Measurements from ENCODE around the gene ANKLE1. TPM values are rescaled to one million over a fixed set of nuclear protein-coding genes. Genes with fewer than 3 reads are reported as not detected.

Gene ANKLE1
- polyA plus RNA-seq, 2 of the 4 experiments (the other 2 are of a cell fraction) = 0.56 to 0.74 TPM

GRCh38 chr19:17335575-17335974 is 53.9 kb downstream of the ANKLE1 start:
- Histone ChIP-seq H3K4me3 (no peak overlapping the region; the same call in 2 of the 3 replicates), H3K4me2 (peak overlapping the region; percentile 84), H3K27ac (peak overlapping the region in 1 of 2 experiments; percentile 98; a peak in 3 of 6 replicates), H3K4me1 (peaks cover 25% of the 10 kb centered on the region), H3K9me3 (no peaks in the 10 kb centered on the region)
- POLR2A ChIA-PET = interaction anchor here (0.6 kb wide), 1 partner anchor 68 kb away, joined by 5 read pairs; no protein-coding TSS in a partner anchor
- WGBS (ENCODE audit: missing lambda C conversion rate) = 56% methylated on average over 10 of the region's 10 CpGs
- TF ChIP-seq CBX8 (IDR thresholded peaks at IDR 0.05) = no peak
- TF ChIP-seq MAFK (IDR thresholded peaks at IDR 0.05; ENCODE audit: partially characterized antibody) = no peak
- FAIRE-seq = no peak
- CTCF ChIA-PET = interaction anchor here (0.7 to 1.3 kb wide), 2 partner anchors 8 to 43 kb away, joined by 3 read pairs; no protein-coding TSS in a partner anchor
- no peak for ATAC-seq
- no peak for DNase-seq (ENCODE audit: low read depth in 1 of 2, low spot score in 1 of 2)

Other genes with a start within 250 kb of the ANKLE1 start
- gene HAUS8, start 206.4 kb upstream of the ANKLE1 start, polyA plus RNA-seq (2011; rRNA removed) = 13.9 and 15.1 TPM in 2 replicates
- 15.9 to 16.6 TPM (median 16.2 TPM) in 3 replicates for gene HAUS8, start 206.4 kb upstream of the ANKLE1 start, polyA plus RNA-seq (2017; fragmentation: RNase III; extraction: RNeasy Plus Mini Kit Qiagen cat#74134 plus additional on column Dnase treatment)
- 13.0 and 18.9 TPM in 2 replicates for gene MYO9B, start 206.1 kb upstream of the ANKLE1 start, polyA plus RNA-seq (2011; rRNA removed)
- 23.9 to 28.1 TPM (median 27.7 TPM) in 3 replicates for gene MYO9B, start 206.1 kb upstream of the ANKLE1 start, polyA plus RNA-seq (2017; fragmentation: RNase III; extraction: RNeasy Plus Mini Kit Qiagen cat#74134 plus additional on column Dnase treatment)
- gene USE1, start 66.5 kb upstream of the ANKLE1 start, polyA plus RNA-seq (2011; rRNA removed) = 10.1 and 10.2 TPM in 2 replicates
- 15.5 to 18.4 TPM (median 16.5 TPM) in 3 replicates for gene USE1, start 66.5 kb upstream of the ANKLE1 start, polyA plus RNA-seq (2017; fragmentation: RNase III; extraction: RNeasy Plus Mini Kit Qiagen cat#74134 plus additional on column Dnase treatment)
- gene OCEL1, start 55.7 kb upstream of the ANKLE1 start, polyA plus RNA-seq (2011; rRNA removed) = 5.5 and 8.5 TPM in 2 replicates
- gene OCEL1, start 55.7 kb upstream of the ANKLE1 start, polyA plus RNA-seq (2017; fragmentation: RNase III; extraction: RNeasy Plus Mini Kit Qiagen cat#74134 plus additional on column Dnase treatment) = 6.0 to 10.7 TPM (median 9.2 TPM) in 3 replicates
- gene NR2F6, start 36.0 kb upstream of the ANKLE1 start, polyA plus RNA-seq (2011; rRNA removed) = 30.4 and 31.9 TPM in 2 replicates
- gene NR2F6, start 36.0 kb upstream of the ANKLE1 start, polyA plus RNA-seq (2017; fragmentation: RNase III; extraction: RNeasy Plus Mini Kit Qiagen cat#74134 plus additional on column Dnase treatment) = 37.7 to 42.4 TPM (median 42.1 TPM) in 3 replicates
- gene USHBP1, start 17.2 kb upstream of the ANKLE1 start, polyA plus RNA-seq (2011; rRNA removed) = 0.03 and 0.04 TPM in 2 replicates
- not detected in 3 replicates for gene USHBP1, start 17.2 kb upstream of the ANKLE1 start, polyA plus RNA-seq (2017; fragmentation: RNase III; extraction: RNeasy Plus Mini Kit Qiagen cat#74134 plus additional on column Dnase treatment)
- 52.1 and 56.0 TPM in 2 replicates for gene BABAM1, start 14.5 kb upstream of the ANKLE1 start, polyA plus RNA-seq (2011; rRNA removed)
- 64.0 to 67.6 TPM (median 65.7 TPM) in 3 replicates for gene BABAM1, start 14.5 kb upstream of the ANKLE1 start, polyA plus RNA-seq (2017; fragmentation: RNase III; extraction: RNeasy Plus Mini Kit Qiagen cat#74134 plus additional on column Dnase treatment)
- 2.3 TPM in 2 replicates for gene ABHD8, start 21.5 kb downstream of the ANKLE1 start, polyA plus RNA-seq (2011; rRNA removed)
- 3.1 to 4.4 TPM (median 4.2 TPM) in 3 replicates for gene ABHD8, start 21.5 kb downstream of the ANKLE1 start, polyA plus RNA-seq (2017; fragmentation: RNase III; extraction: RNeasy Plus Mini Kit Qiagen cat#74134 plus additional on column Dnase treatment)
- gene MRPL34, start 24.0 kb downstream of the ANKLE1 start, polyA plus RNA-seq (2011; rRNA removed) = 28.1 and 30.5 TPM in 2 replicates
- gene MRPL34, start 24.0 kb downstream of the ANKLE1 start, polyA plus RNA-seq (2017; fragmentation: RNase III; extraction: RNeasy Plus Mini Kit Qiagen cat#74134 plus additional on column Dnase treatment) = 50.6 to 56.1 TPM (median 54.9 TPM) in 3 replicates
- gene DDA1, start 27.7 kb downstream of the ANKLE1 start, polyA plus RNA-seq (2011; rRNA removed) = 27.5 and 35.5 TPM in 2 replicates
- gene DDA1, start 27.7 kb downstream of the ANKLE1 start, polyA plus RNA-seq (2017; fragmentation: RNase III; extraction: RNeasy Plus Mini Kit Qiagen cat#74134 plus additional on column Dnase treatment) = 53.5 to 62.1 TPM (median 58.5 TPM) in 3 replicates
- gene ANO8, start 53.0 kb downstream of the ANKLE1 start, polyA plus RNA-seq (2011; rRNA removed) = 2.2 and 2.4 TPM in 2 replicates
- gene ANO8, start 53.0 kb downstream of the ANKLE1 start, polyA plus RNA-seq (2017; fragmentation: RNase III; extraction: RNeasy Plus Mini Kit Qiagen cat#74134 plus additional on column Dnase treatment) = 3.9 to 5.5 TPM (median 5.1 TPM) in 3 replicates
- 9.5 and 10.6 TPM in 2 replicates for gene GTPBP3, start 55.7 kb downstream of the ANKLE1 start, polyA plus RNA-seq (2011; rRNA removed)
- 17.9 to 21.7 TPM (median 19.3 TPM) in 3 replicates for gene GTPBP3, start 55.7 kb downstream of the ANKLE1 start, polyA plus RNA-seq (2017; fragmentation: RNase III; extraction: RNeasy Plus Mini Kit Qiagen cat#74134 plus additional on column Dnase treatment)
- gene PLVAP, start 95.4 kb downstream of the ANKLE1 start, polyA plus RNA-seq (2011; rRNA removed) = not detected in 2 replicates
- gene PLVAP, start 95.4 kb downstream of the ANKLE1 start, polyA plus RNA-seq (2017; fragmentation: RNase III; extraction: RNeasy Plus Mini Kit Qiagen cat#74134 plus additional on column Dnase treatment) = not detected in 3 replicates
- not detected in 2 replicates for gene CCDC194, start 112.3 kb downstream of the ANKLE1 start, polyA plus RNA-seq (2011; rRNA removed)
- gene CCDC194, start 112.3 kb downstream of the ANKLE1 start, polyA plus RNA-seq (2017; fragmentation: RNase III; extraction: RNeasy Plus Mini Kit Qiagen cat#74134 plus additional on column Dnase treatment) = not detected in 3 replicates
- gene BST2, start 123.7 kb downstream of the ANKLE1 start, polyA plus RNA-seq (2011; rRNA removed) = 0.24 and 0.26 TPM in 2 replicates
- gene BST2, start 123.7 kb downstream of the ANKLE1 start, polyA plus RNA-seq (2017; fragmentation: RNase III; extraction: RNeasy Plus Mini Kit Qiagen cat#74134 plus additional on column Dnase treatment) = 0.12 to 0.18 TPM in 2 of 3 replicates, not detected in the other
- 18.3 and 19.1 TPM in 2 replicates for gene MVB12A, start 138.1 kb downstream of the ANKLE1 start, polyA plus RNA-seq (2011; rRNA removed)
- gene MVB12A, start 138.1 kb downstream of the ANKLE1 start, polyA plus RNA-seq (2017; fragmentation: RNase III; extraction: RNeasy Plus Mini Kit Qiagen cat#74134 plus additional on column Dnase treatment) = 26.8 to 30.2 TPM (median 27.7 TPM) in 3 replicates
- gene TMEM221, start 166.8 kb downstream of the ANKLE1 start, polyA plus RNA-seq (2011; rRNA removed) = 0.61 and 0.78 TPM in 2 replicates
- 0.52 to 0.90 TPM (median 0.62 TPM) in 3 replicates for gene TMEM221, start 166.8 kb downstream of the ANKLE1 start, polyA plus RNA-seq (2017; fragmentation: RNase III; extraction: RNeasy Plus Mini Kit Qiagen cat#74134 plus additional on column Dnase treatment)
- gene NXNL1, start 179.0 kb downstream of the ANKLE1 start, polyA plus RNA-seq (2011; rRNA removed) = not detected in 2 replicates
- not detected in 3 replicates for gene NXNL1, start 179.0 kb downstream of the ANKLE1 start, polyA plus RNA-seq (2017; fragmentation: RNase III; extraction: RNeasy Plus Mini Kit Qiagen cat#74134 plus additional on column Dnase treatment)
- 1.8 and 2.7 TPM in 2 replicates for gene SLC27A1, start 188.6 kb downstream of the ANKLE1 start, polyA plus RNA-seq (2011; rRNA removed)
- 1.9 to 2.6 TPM (median 2.5 TPM) in 3 replicates for gene SLC27A1, start 188.6 kb downstream of the ANKLE1 start, polyA plus RNA-seq (2017; fragmentation: RNase III; extraction: RNeasy Plus Mini Kit Qiagen cat#74134 plus additional on column Dnase treatment)
- 24.9 and 28.8 TPM in 2 replicates for gene PGLS, start 229.7 kb downstream of the ANKLE1 start, polyA plus RNA-seq (2011; rRNA removed)
- gene PGLS, start 229.7 kb downstream of the ANKLE1 start, polyA plus RNA-seq (2017; fragmentation: RNase III; extraction: RNeasy Plus Mini Kit Qiagen cat#74134 plus additional on column Dnase treatment) = 37.2 to 49.4 TPM (median 45.7 TPM) in 3 replicates

Data from A549 (cell line).